Mucosa of descending colon (tissue), 3 donors: ENCODE data around the gene C6orf120. TPM values are rescaled to one million over a fixed set of nuclear protein-coding genes. Genes with fewer than 3 reads are reported as not detected.

ENCODE experiments used
- ATAC-seq: fragments of 200-7000 bp; cut with Tn5 transposase; one replicate; pipeline ENCODE4 v1.9.1; 2020; ENCODE audit warnings: mild to moderate bottlenecking, moderate library complexity
- DNase-seq, 3 donors: peaks; one replicate each; pipeline ENCODE4 v3.0.0-alpha.2; 2020
- H3K36me3 ChIP-seq: fragments of 200-600 bp; one replicate; pipeline ENCODE4 v1.8.0; 2021; ENCODE audit warnings: low read depth, mild to moderate bottlenecking
- H3K4me1 ChIP-seq: fragments of 200-600 bp; one replicate; pipeline ENCODE4 v1.8.0; 2021; ENCODE audit warnings: low read depth, mild to moderate bottlenecking
- H3K4me3 ChIP-seq: fragments of 200-600 bp; one replicate; pipeline ENCODE4 v1.8.0; 2021; ENCODE audit warnings: mild to moderate bottlenecking
- H3K9me3 ChIP-seq: fragments of 200-600 bp; one replicate; pipeline ENCODE4 v1.8.0; 2021; ENCODE audit warnings: mild to moderate bottlenecking
- CTCF ChIP-seq: fragments of 200-600 bp; IDR thresholded peaks from one replicate; pipeline ENCODE4 v1.8.0; 2022; ENCODE audit warnings: antibody characterized with exemption, mild to moderate bottlenecking
- intact Hi-C, 2 donors: fragments of 100-400 bp; cut with DNase I in 1 of 2; cut with micrococcal nuclease in 1 of 2; formaldehyde crosslinking; loops; one replicate each; pipeline versions ENCODE4 v1.11.0 to v1.11.1; 2022; cut with DNase I, micrococcal nuclease
- total RNA-seq, 3 donors: library from RNA; stranded (reverse); fragmentation: NEBNext Ultra II Directional in 2 of 3; extraction: Animal tissue kit (Norgen Biotek cat#: 25700) in 2 of 3; gene quantifications; one replicate each; pipeline versions ENCODE4 v1.2.1 to v1.2.4, GENCODE V29; 2021 to 2023
- donor health status: DM: no; HTN: no; CAD: no; lungs with moderate emphysema.
- donor health status: DM: no; HTN: no; CAD: no.
- donor health status: DM: no; HTN: yes; CAD: no.

C6orf120 gene
- total RNA-seq, 3 donors from 2014 or later: 25.3 to 28.7 (median 27.5) TPM

GRCh38 chr6:169657284-169657610, 44.7 kb upstream of the C6orf120 start:
- ATAC-seq (no peak), DNase-seq (no peak)
- peaks cover 4% of the 10 kb centered on the region for H3K36me3 ChIP-seq
- H3K4me1 ChIP-seq: no peaks in the 10 kb centered on the region
- H3K9me3 ChIP-seq: no peaks in the 10 kb centered on the region
- intact Hi-C loops: no loop called here
- no peak overlapping the region for H3K4me3 ChIP-seq
- TF ChIP-seq CTCF: no peak

GRCh38 chr6:169659820-169660610, 41.9 kb upstream of the C6orf120 start:
- Histone ChIP-seq H3K9me3 (no peaks in the 10 kb centered on the region), H3K36me3 (peaks cover 4% of the 10 kb centered on the region), H3K4me3 (no peak overlapping the region), H3K4me1 (no peaks in the 10 kb centered on the region)
- no peak for DNase-seq
- intact Hi-C loops: no loop called here
- TF ChIP-seq CTCF: no peak
- ATAC-seq: no peak

- Histone ChIP-seq H3K4me1 (no peaks in the 10 kb centered on the region), H3K4me3 (no peak overlapping the region), H3K36me3 (peaks cover 4% of the 10 kb centered on the region), H3K9me3 (no peaks in the 10 kb centered on the region)
- intact Hi-C loops: no loop called here
- no peak for TF ChIP-seq CTCF
- DNase-seq (no peak), ATAC-seq (no peak)
Measured at GRCh38 chr6:169660751-169661390, 41.1 kb upstream of the C6orf120 start.

GRCh38 chr6:169661391-169661756, 40.6 kb upstream of the C6orf120 start:
- Histone ChIP-seq H3K36me3 (peaks cover 4% of the 10 kb centered on the region), H3K4me3 (no peak overlapping the region), H3K9me3 (no peaks in the 10 kb centered on the region), H3K4me1 (no peaks in the 10 kb centered on the region)
- DNase-seq: no peak
- no peak for TF ChIP-seq CTCF
- intact Hi-C loops: no loop called here
- ATAC-seq: no peak

- Histone ChIP-seq H3K36me3 (no peaks in the 10 kb centered on the region), H3K9me3 (no peaks in the 10 kb centered on the region), H3K4me1 (no peaks in the 10 kb centered on the region), H3K4me3 (no peak overlapping the region)
- DNase-seq: no peak
- intact Hi-C loops: no loop called here
- TF ChIP-seq CTCF: no peak
- no peak for ATAC-seq
Measured at GRCh38 chr6:169663468-169663867, 38.5 kb upstream of the C6orf120 start.
